Ovary (tissue), 3 donors: Measurements from ENCODE around the gene KCNA2.

ENCODE experiments used
- EP300 ChIP-seq: sonication (generic); formaldehyde crosslinking; IDR thresholded peaks from one replicate; pipeline ENCODE4 v1.6.1; 2017; ENCODE audit warnings: antibody characterized with exemption
- POLR2A ChIP-seq: fragments of 450-650 bp; IDR thresholded peaks from one replicate; pipeline ENCODE4 v1.6.1; 2017; ENCODE audit warnings: antibody characterized with exemption, mild to moderate bottlenecking, moderate library complexity
- TF ChIP-seq, protein P1 (sequence below), 3 donors: fragments of 450-650 bp in 2 of 3; fragments of 200-600 bp in 1 of 3; IDR thresholded peaks; one replicate each; pipeline versions ENCODE4 v1.5.1 to v1.8.0; 2016 to 2022; ENCODE audit warnings: antibody characterized with exemption in 3 of 3, mild to moderate bottlenecking in 1 of 3
- donor health status: DM: no; HTN: no; CAD: no.

- TF ChIP-seq, protein P1, sequence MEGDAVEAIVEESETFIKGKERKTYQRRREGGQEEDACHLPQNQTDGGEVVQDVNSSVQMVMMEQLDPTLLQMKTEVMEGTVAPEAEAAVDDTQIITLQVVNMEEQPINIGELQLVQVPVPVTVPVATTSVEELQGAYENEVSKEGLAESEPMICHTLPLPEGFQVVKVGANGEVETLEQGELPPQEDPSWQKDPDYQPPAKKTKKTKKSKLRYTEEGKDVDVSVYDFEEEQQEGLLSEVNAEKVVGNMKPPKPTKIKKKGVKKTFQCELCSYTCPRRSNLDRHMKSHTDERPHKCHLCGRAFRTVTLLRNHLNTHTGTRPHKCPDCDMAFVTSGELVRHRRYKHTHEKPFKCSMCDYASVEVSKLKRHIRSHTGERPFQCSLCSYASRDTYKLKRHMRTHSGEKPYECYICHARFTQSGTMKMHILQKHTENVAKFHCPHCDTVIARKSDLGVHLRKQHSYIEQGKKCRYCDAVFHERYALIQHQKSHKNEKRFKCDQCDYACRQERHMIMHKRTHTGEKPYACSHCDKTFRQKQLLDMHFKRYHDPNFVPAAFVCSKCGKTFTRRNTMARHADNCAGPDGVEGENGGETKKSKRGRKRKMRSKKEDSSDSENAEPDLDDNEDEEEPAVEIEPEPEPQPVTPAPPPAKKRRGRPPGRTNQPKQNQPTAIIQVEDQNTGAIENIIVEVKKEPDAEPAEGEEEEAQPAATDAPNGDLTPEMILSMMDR (IDR thresholded peaks at IDR 0.05): no peak
- TF ChIP-seq POLR2A: no peak
- TF ChIP-seq EP300: no peak
Observed at GRCh38 chr1:110596312-110596711, 9.8 kb downstream of the KCNA2 start.
